Activated CD4-positive, alpha-beta memory T cell treated with anti-CD3 and anti-CD28 coated beads for 36 hours (primary cell): ENCODE measurements around the gene BRIX1. TPM values are rescaled to one million over a fixed set of nuclear protein-coding genes. Genes with fewer than 3 reads are reported as not detected.
A peak's percentile ranks its signal among the peaks of the same experiment; 100 is the strongest.

Source experiments
- CTCF ChIA-PET: fragments of 350-600 bp; sonication (Branson Sonifier 250); formaldehyde crosslinking; loops from one replicate; lab custom pipeline; 2021; ENCODE audit warnings: antibody characterized with exemption, inconsistent platforms; lab: Charles Lee
- POLR2A ChIA-PET: fragments of 350-600 bp; sonication (Branson Sonifier 250); formaldehyde crosslinking; loops from one replicate; lab custom pipeline; 2021; ENCODE audit warnings: antibody characterized with exemption; lab: Charles Lee
- DNase-seq: peaks from one replicate; pipeline ENCODE4 v3.0.0-alpha.2; 2020
- H3K27ac Mint-ChIP-seq: one replicate; pipeline ENCODE4 v1.8.0; 2021; ENCODE audit warnings: mixed read lengths
- H3K27me3 Mint-ChIP-seq: one replicate; pipeline ENCODE4 v1.8.0; 2021; ENCODE audit warnings: mixed read lengths
- H3K36me3 Mint-ChIP-seq: one replicate; pipeline ENCODE4 v1.8.0; 2021; ENCODE audit warnings: mixed read lengths
- H3K4me1 Mint-ChIP-seq: one replicate; pipeline ENCODE4 v1.8.0; 2021; ENCODE audit warnings: low read depth, mixed read lengths
- H3K4me3 Mint-ChIP-seq: one replicate; pipeline ENCODE4 v1.8.0; 2021; ENCODE audit warnings: mild to moderate bottlenecking, mixed read lengths
- H3K9me3 Mint-ChIP-seq: one replicate; pipeline ENCODE4 v1.8.0; 2021; ENCODE audit warnings: mixed read lengths
- intact Hi-C: fragments of 100-400 bp; cut with micrococcal nuclease; formaldehyde crosslinking; loops from one replicate; pipeline ENCODE4 v1.15.1; 2023
- total RNA-seq, 2 experiments: library from RNA; stranded (reverse); gene quantifications; one replicate each; pipeline ENCODE4 v1.2.3, GENCODE V29; 2021

The BRIX1 gene
- total RNA-seq, 2 experiments from 2014 or later, result 67.4 to 71.4 TPM

DNA sequence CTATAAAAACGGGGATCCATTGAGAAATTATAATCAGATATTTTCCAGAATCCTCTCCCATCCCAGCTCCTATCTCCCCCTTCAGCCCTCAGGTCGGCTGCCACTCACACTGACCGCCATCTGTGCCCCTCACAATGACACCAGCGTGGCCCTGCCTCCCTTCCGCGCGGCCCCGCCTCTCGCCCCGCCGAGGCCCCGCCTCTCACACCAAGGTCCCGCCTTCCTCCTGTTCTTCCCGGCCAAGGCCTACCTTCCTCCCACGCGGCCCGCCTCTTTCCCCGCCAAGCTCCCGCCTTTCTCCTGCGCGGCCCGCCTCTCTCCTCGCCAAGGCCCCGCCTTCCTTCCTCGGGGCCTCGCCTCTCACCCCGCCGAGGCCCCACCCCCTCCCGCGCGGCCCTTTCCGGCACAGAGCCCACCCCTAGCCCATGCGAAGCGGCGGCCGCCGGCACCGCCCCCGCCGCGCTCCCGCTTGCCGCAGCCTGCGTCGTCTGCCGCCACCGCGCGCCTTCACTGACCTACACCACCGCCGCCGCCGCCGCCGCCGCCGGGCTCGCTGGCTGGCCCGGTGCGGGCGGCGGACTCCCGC, 13.7 kb downstream of the BRIX1 start, which contains the start of gene DNAJC21:
DNAJC21 (plus strand) TSS at position 426 of the 586 bp plus-strand sequence. CDS start 261 bp downstream, outside the sequence.
- Mint-ChIP-seq H3K27ac (peak within 1 kb of the TSS; percentile 93), H3K9me3 (no peaks in the 10 kb centered on the region), H3K27me3 (no peaks in the 10 kb centered on the region), H3K4me3 (peak within 1 kb of the TSS; percentile 97), H3K36me3 (peaks cover 27% of the 10 kb centered on the region), H3K4me1 (peaks cover 35% of the 10 kb centered on the region)
- ChIA-PET CTCF (interaction anchor here (0.7 to 3.1 kb wide), 8 partner anchors 10 to 995 kb away, joined by 3 to 37 read pairs (median 3); partner anchors contain the start of genes BRIX1 and RAD1), POLR2A (interaction anchor here (1.4 to 2.5 kb wide), 4 partner anchors 9 to 1313 kb away, joined by 3 to 77 read pairs (median 6); partner anchors contain the start of genes BRIX1, LMBRD2, NADK2 and RAD1)
- DNase-seq, result peak; percentile 99
- intact Hi-C loops, result loop anchor here (2.0 to 10.0 kb wide), 4 partner anchors 14 to 1222 kb away; partner anchors contain the start of genes AMACR, BRIX1, IL7R and LMBRD2

DNA sequence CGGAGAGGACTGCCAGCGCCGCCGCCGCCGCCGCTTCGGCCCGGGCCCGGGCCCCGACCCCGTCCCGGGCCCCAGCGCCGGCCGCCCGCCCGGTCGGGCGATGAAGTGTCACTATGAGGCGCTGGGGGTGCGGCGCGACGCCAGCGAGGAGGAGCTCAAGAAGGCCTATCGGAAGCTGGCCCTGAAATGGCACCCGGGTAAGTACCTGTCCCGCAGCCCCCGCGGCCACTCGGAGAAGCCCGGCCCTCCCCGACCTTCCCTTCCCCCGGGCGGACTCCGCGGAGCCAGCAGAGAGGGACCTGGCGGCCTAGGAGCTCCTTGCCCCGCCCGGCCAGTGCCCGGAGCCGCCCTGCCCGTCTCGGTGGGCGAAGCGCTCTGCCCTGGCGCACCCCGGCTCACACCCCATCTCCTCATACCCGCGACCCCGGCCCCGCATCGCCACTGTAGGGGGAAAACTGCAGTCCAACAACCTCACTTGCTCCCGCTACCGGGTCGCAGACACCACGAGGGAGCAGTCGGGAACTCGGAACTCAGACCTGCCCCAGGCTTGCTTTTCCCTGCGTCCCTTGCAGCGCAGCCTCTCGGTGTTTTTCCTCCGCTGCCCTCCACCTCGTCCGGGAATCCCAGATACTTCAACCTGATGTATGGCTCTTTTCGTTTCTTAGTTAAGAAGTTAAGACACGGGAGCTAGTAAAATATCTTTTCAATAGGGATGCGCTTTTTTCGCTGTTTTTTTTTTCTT, 14.4 kb downstream of the BRIX1 start:
- peak overlapping the region; percentile 93 for H3K27ac Mint-ChIP-seq
- peaks cover 30% of the 10 kb centered on the region for H3K4me1 Mint-ChIP-seq
- intact Hi-C loops, result loop anchor here (2.0 to 10.0 kb wide), 4 partner anchors 15 to 1221 kb away; partner anchors contain the start of genes AMACR, BRIX1, IL7R and LMBRD2
- no peaks in the 10 kb centered on the region for H3K9me3 Mint-ChIP-seq
- H3K36me3 Mint-ChIP-seq, result peaks cover 22% of the 10 kb centered on the region
- DNase-seq, result peak; percentile 88
- POLR2A ChIA-PET, result interaction anchor here (0.6 to 2.5 kb wide), 8 partner anchors 9 to 1312 kb away, joined by 3 to 77 read pairs (median 4); partner anchors contain the start of genes BRIX1, LMBRD2, NADK2 and RAD1
- peak overlapping the region; percentile 97 for H3K4me3 Mint-ChIP-seq
- H3K27me3 Mint-ChIP-seq, result no peaks in the 10 kb centered on the region
- CTCF ChIA-PET, result interaction anchor here (1.2 to 3.1 kb wide), 5 partner anchors 9 to 407 kb away, joined by 3 to 37 read pairs (median 7); partner anchors contain the start of genes BRIX1 and RAD1

DNA sequence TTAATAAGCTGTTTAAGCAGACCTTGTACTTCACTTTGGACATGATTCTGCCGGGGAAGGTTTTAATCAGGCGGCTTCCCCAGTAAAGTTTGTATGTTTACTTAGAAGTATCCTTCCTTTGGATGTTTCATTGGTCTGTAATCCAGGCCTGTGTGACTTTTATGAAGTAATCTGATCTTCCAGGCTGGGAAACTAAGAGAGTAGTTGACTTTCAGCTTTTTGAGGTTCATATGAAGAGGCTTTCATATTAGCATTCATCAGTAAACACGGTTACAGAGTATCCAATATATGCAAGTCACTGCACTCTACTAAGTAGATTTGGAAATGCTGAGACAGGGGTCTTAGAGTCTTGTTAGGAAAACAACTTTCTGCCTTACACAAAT, 14.9 kb downstream of the BRIX1 start:
- intact Hi-C loops, result no loop called here
- peak overlapping the region; percentile 93 for H3K27ac Mint-ChIP-seq
- peaks cover 27% of the 10 kb centered on the region for H3K4me1 Mint-ChIP-seq
- ChIA-PET CTCF (interaction anchor here (1.4 to 3.1 kb wide), 4 partner anchors 9 to 407 kb away, joined by 3 to 37 read pairs (median 8); partner anchors contain the start of genes BRIX1 and RAD1), POLR2A (interaction anchor here (1.0 to 2.5 kb wide), 4 partner anchors 9 to 1221 kb away, joined by 3 to 77 read pairs (median 4); partner anchors contain the start of genes BRIX1, LMBRD2, RAD1 and RAI14)
- H3K4me3 Mint-ChIP-seq, result peak overlapping the region; percentile 97
- H3K27me3 Mint-ChIP-seq, result no peaks in the 10 kb centered on the region
- no peak for DNase-seq
- H3K9me3 Mint-ChIP-seq, result no peaks in the 10 kb centered on the region
- H3K36me3 Mint-ChIP-seq, result peaks cover 24% of the 10 kb centered on the region

GRCh38 chr5:34930870-34931269, 15.4 kb downstream of the BRIX1 start:
- Mint-ChIP-seq H3K9me3 (no peaks in the 10 kb centered on the region), H3K4me1 (peaks cover 27% of the 10 kb centered on the region), H3K27me3 (no peaks in the 10 kb centered on the region), H3K4me3 (peak overlapping the region; percentile 97), H3K27ac (peak overlapping the region; percentile 93), H3K36me3 (peaks cover 21% of the 10 kb centered on the region)
- ChIA-PET CTCF (interaction anchor here (1.4 to 3.1 kb wide), 3 partner anchors 14 to 408 kb away, joined by 3 to 37 read pairs (median 9); partner anchors contain the start of genes BRIX1 and RAD1), POLR2A (interaction anchor here (1.0 to 2.5 kb wide), 3 partner anchors 8 to 275 kb away, joined by 3 to 77 read pairs (median 4); partner anchors contain the start of genes BRIX1, RAD1 and RAI14)
- intact Hi-C loops, result no loop called here
- no peak for DNase-seq

GRCh38 chr5:34932947-34933346, 17.4 kb downstream of the BRIX1 start:
- H3K27me3 Mint-ChIP-seq, result no peaks in the 10 kb centered on the region
- ChIA-PET CTCF (no interaction called here), POLR2A (no interaction called here)
- no peak overlapping the region for H3K27ac Mint-ChIP-seq
- intact Hi-C loops, result no loop called here
- H3K9me3 Mint-ChIP-seq, result no peaks in the 10 kb centered on the region
- H3K4me3 Mint-ChIP-seq, result no peak overlapping the region
- peaks cover 27% of the 10 kb centered on the region for H3K4me1 Mint-ChIP-seq
- DNase-seq, result no peak
- H3K36me3 Mint-ChIP-seq, result peaks cover 26% of the 10 kb centered on the region

DNA sequence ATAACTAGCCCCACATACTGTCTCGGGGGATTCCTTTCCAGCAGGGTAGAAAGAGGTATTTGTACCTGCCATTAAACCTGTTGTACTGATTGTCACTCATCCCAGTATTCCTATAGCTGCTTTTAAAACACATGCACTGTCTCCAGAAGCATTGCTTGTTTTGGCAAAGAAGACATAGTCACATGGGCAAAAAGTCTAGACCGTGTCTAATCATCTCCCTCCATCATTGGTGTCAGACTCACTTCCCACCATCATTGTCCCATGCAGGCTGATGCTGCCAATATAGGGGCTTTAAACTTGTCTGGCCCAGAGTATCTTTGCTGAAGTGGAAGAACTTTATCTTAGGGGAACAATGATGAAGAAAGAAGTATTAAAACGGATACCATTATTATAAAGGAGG, 26.4 kb downstream of the BRIX1 start:
- DNase-seq, result no peak
- POLR2A ChIA-PET, result no interaction called here
- no peak overlapping the region for H3K4me3 Mint-ChIP-seq
- CTCF ChIA-PET, result no interaction called here
- no peak overlapping the region for H3K27ac Mint-ChIP-seq
- H3K9me3 Mint-ChIP-seq, result no peaks in the 10 kb centered on the region
- H3K36me3 Mint-ChIP-seq, result peaks cover 52% of the 10 kb centered on the region
- H3K27me3 Mint-ChIP-seq, result no peaks in the 10 kb centered on the region
- intact Hi-C loops, result no loop called here
- no peaks in the 10 kb centered on the region for H3K4me1 Mint-ChIP-seq

GRCh38 chr5:34944044-34944443, 28.5 kb downstream of the BRIX1 start:
- POLR2A ChIA-PET, result no interaction called here
- H3K4me1 Mint-ChIP-seq, result no peaks in the 10 kb centered on the region
- H3K27me3 Mint-ChIP-seq, result no peaks in the 10 kb centered on the region
- DNase-seq, result no peak
- peaks cover 46% of the 10 kb centered on the region for H3K36me3 Mint-ChIP-seq
- CTCF ChIA-PET, result interaction anchor here (1.4 kb wide), 1 partner anchor 14 kb away, joined by 3 read pairs; no protein-coding TSS in a partner anchor
- H3K9me3 Mint-ChIP-seq, result no peaks in the 10 kb centered on the region
- intact Hi-C loops, result no loop called here
- H3K27ac Mint-ChIP-seq, result no peak overlapping the region
- H3K4me3 Mint-ChIP-seq, result no peak overlapping the region

DNA sequence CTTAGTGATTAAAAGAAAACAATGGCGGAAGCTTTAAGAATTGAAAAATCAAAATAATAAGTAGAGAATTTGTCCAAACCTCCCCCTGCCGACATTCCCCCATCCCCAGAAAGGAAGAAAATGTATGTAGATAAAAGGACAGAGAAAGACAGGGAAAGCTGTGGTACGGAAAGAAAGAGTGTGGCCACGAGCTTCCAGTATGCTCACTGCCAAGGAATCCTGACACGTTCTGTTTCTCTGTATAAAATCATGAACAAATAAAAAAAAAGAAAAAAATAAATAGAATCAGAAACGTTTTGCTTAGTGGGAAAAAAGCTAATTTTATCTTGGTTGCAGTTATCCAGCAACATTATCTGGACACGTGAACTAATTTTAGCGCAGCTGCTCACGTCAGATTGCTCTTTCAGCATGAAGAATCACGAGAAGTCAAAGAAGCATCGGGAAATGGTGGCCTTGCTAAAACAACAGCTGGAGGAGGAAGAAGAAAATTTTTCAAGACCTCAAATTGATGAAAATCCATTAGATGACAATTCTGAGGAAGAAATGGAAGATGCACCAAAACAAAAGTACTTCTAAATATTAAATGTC, 29.0 kb downstream of the BRIX1 start:
- Mint-ChIP-seq H3K4me1 (no peaks in the 10 kb centered on the region), H3K27me3 (no peaks in the 10 kb centered on the region), H3K27ac (no peak overlapping the region), H3K36me3 (peaks cover 47% of the 10 kb centered on the region), H3K9me3 (no peaks in the 10 kb centered on the region), H3K4me3 (no peak overlapping the region)
- intact Hi-C loops, result no loop called here
- POLR2A ChIA-PET, result no interaction called here
- CTCF ChIA-PET, result interaction anchor here (1.4 kb wide), 1 partner anchor 13 kb away, joined by 3 read pairs; no protein-coding TSS in a partner anchor
- no peak for DNase-seq

DNA sequence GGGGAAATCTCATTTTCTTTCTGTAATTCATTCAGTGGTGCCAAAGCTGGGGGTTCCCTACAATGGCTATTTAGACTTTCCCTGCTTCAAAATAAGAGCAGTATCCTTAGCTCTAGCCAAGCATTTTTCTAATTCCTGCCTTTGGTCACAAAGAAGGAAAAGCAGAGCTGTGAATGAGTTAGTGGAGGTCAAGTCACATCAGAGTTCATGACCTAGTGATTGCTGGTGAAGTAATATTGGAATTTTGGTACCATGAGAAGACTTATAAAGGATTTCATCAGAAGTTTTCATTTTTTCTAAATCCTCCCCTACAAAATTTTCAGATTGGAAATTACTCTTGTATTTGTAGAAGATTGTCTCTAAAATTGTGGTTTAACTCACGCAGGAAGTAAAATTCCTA, 41.8 kb downstream of the BRIX1 start:
- no peaks in the 10 kb centered on the region for H3K9me3 Mint-ChIP-seq
- ChIA-PET POLR2A (no interaction called here), CTCF (interaction anchor here (1.3 to 5.4 kb wide), 2 partner anchors 13 to 45 kb away, joined by 3 to 52 read pairs; no protein-coding TSS in a partner anchor)
- DNase-seq, result no peak
- no peaks in the 10 kb centered on the region for H3K27me3 Mint-ChIP-seq
- H3K36me3 Mint-ChIP-seq, result peaks cover 17% of the 10 kb centered on the region
- H3K4me3 Mint-ChIP-seq, result no peak overlapping the region
- H3K27ac Mint-ChIP-seq, result no peak overlapping the region
- peaks cover 19% of the 10 kb centered on the region for H3K4me1 Mint-ChIP-seq
- intact Hi-C loops, result no loop called here

- Mint-ChIP-seq H3K4me1 (peaks cover 19% of the 10 kb centered on the region), H3K4me3 (no peak overlapping the region), H3K36me3 (peaks cover 15% of the 10 kb centered on the region), H3K27ac (no peak overlapping the region), H3K27me3 (no peaks in the 10 kb centered on the region), H3K9me3 (no peaks in the 10 kb centered on the region)
- DNase-seq, result no peak
- CTCF ChIA-PET, result interaction anchor here (1.3 to 5.4 kb wide), 2 partner anchors 14 to 45 kb away, joined by 3 to 52 read pairs; no protein-coding TSS in a partner anchor
- intact Hi-C loops, result loop anchor here (1.0 kb wide), 1 partner anchor 45 kb away; no protein-coding TSS in a partner anchor
- POLR2A ChIA-PET, result no interaction called here
These were observed 42.6 kb downstream of the BRIX1 start for GRCh38 chr5:34957857-34958690.
